HepG2 (cell line): Measurements from ENCODE around the gene TMEM107. TPM values are rescaled to one million over a fixed set of nuclear protein-coding genes. Genes with fewer than 3 reads are reported as not detected.

Experiments used
- HMGXB3 ChIP-seq: sonication (generic); formaldehyde crosslinking; IDR thresholded peaks from 2 replicates; pipeline ENCODE4 v1.4.0; 2020; ENCODE audit warnings: missing genetic modification reagents, borderline replicate concordance
- NFAT5 ChIP-seq: sonication (generic); formaldehyde crosslinking; IDR thresholded peaks from 2 replicates; pipeline ENCODE4 v1.4.0; 2020; ENCODE audit warnings: missing genetic modification reagents
- RBM39 ChIP-seq: fragments of 200-400 bp; formaldehyde crosslinking; IDR thresholded peaks from one replicate; pipeline ENCODE4 v1.6.1; 2018; ENCODE audit warnings: antibody characterized with exemption, mild to moderate bottlenecking, low read depth, low read length; ENCODE audit not compliant: poor library complexity, severe bottlenecking
- ZBTB40 ChIP-seq, 2 experiments: fragments of 450-650 bp in 1 of 2; sonication (generic) in 1 of 2; formaldehyde crosslinking in 1 of 2; IDR thresholded peaks; 2 replicates each; pipeline versions ENCODE4 v1.6.1 to v1.8.0; 2016 to 2022; ENCODE audit warnings: antibody characterized with exemption in 1 of 2, mild to moderate bottlenecking in 1 of 2, missing genetic modification reagents in 1 of 2
- ZNF546 ChIP-seq: sonication (generic); formaldehyde crosslinking; conservative IDR thresholded peaks from 2 replicates; pipeline ENCODE4 v1.8.1; 2023; ENCODE audit warnings: mild to moderate bottlenecking, missing genetic modification reagents
- ZNF891 ChIP-seq: sonication (generic); formaldehyde crosslinking; IDR thresholded peaks from 2 replicates; pipeline ENCODE4 v1.5.0; 2020; ENCODE audit warnings: mild to moderate bottlenecking, missing genetic modification reagents
- polyA plus RNA-seq, 8 experiments: library from polyadenylated mRNA; depleted of rRNA in 3 of 8; stranded (reverse) in 7 of 8; unstranded in 1 of 8; fragments of >200 nt; fragmentation: Illumina TruSeq in 4 of 8; extraction: Trizol in 4 of 8; gene quantifications; 2 replicates each; pipeline versions ENCODE4 v1.2.1 to v1.2.3, GENCODE V29; 2011 to 2016; ENCODE audit warnings: low read depth in 4 of 8, missing spikeins in 1 of 8, mixed read lengths in 1 of 8; ENCODE audit not compliant: insufficient read depth in 1 of 8
- total RNA-seq, 5 experiments: library from RNA; depleted of rRNA; stranded (reverse); fragments of >200 nt; fragmentation: Illumina TruSeq; extraction: Trizol; gene quantifications; 2 replicates each; pipeline ENCODE4 v1.2.3, GENCODE V29; 2016; ENCODE audit warnings: low read depth in 1 of 5

TMEM107 gene
- total and polyA plus RNA-seq, 2 of the 13 experiments (the other 11 are each of a cell fraction or from before 2014, with no cell fraction given): 7.2 to 15.3 TPM

GRCh38 chr17:8221663-8222379 lies 45.6 kb upstream of the TMEM107 start (continued):
- TF ChIP-seq ZBTB40 (IDR thresholded peaks at IDR 0.05) (no peak), ZBTB40 (CRISPR knock-in tag; IDR thresholded peaks at IDR 0.05) (no peak; the same call in 1 of the 2 replicates), NFAT5 (CRISPR knock-in tag) (no peak), RBM39 (no peak), ZNF891 (CRISPR knock-in tag) (no peak), HMGXB3 (no peak), ZNF546 (no peak; the same call in 1 of the 2 replicates)
